NOMO-1 treated with DMSO at 0.1 percent for 48 hours (cell line): Measurements from ENCODE around the gene PGAP3.

Source experiments
- DNase-seq: peaks from one replicate; lab custom pipeline; 2025; ENCODE audit not compliant: unreplicated experiment; lab: John Stamatoyannopoulos, UW

The PGAP3 gene

GRCh38 chr17:39672522-39673334 is 15.1 kb downstream of the PGAP3 start:
- DNase-seq, result no peak

DNA sequence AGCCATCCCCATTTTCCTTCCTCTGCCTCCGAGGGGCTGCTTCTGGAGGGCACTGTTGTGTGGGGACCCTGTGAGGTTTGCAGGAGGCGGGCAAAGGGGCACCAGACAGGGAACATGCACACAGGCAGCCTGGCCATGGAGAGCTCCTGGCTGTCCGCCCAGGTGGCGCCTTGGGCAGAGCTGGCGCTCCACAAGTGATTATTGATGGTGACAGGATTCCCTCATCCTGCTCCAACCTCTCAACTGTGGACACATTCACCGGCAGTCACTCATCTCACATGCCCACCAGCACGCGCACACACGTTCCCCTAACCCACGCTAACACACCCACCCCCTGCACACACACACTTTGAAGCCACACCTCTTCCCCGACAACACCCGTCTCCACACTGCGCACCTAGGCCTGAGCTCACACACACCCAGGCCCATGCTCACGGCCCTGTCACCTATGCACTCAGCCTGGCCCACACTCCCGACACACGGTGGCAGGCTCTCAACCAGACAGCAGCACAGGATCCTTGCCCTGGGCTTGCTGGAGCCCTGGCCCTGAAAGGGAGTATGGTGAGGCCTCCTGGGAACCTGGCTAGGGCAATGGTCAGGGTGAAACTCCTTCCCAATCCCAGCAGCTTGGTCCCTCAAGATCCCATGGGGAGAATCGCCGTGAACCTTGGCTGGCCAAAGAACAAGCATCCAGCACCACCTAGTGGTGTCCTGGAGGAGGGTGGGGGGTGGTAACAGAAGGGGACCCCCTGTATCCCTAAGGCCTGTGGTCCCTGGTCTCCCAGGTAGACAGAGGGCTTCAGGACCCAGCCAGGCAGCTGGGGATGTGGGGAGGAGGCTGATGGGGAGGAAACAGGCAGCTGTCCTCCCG is 16.0 kb downstream of the PGAP3 start:
- no peak for DNase-seq

- no peak for DNase-seq
Observed at GRCh38 chr17:39670746-39671145, 17.1 kb downstream of the PGAP3 start.

- DNase-seq, result no peak
Observed at GRCh38 chr17:39669897-39670735, 17.7 kb downstream of the PGAP3 start.

DNA sequence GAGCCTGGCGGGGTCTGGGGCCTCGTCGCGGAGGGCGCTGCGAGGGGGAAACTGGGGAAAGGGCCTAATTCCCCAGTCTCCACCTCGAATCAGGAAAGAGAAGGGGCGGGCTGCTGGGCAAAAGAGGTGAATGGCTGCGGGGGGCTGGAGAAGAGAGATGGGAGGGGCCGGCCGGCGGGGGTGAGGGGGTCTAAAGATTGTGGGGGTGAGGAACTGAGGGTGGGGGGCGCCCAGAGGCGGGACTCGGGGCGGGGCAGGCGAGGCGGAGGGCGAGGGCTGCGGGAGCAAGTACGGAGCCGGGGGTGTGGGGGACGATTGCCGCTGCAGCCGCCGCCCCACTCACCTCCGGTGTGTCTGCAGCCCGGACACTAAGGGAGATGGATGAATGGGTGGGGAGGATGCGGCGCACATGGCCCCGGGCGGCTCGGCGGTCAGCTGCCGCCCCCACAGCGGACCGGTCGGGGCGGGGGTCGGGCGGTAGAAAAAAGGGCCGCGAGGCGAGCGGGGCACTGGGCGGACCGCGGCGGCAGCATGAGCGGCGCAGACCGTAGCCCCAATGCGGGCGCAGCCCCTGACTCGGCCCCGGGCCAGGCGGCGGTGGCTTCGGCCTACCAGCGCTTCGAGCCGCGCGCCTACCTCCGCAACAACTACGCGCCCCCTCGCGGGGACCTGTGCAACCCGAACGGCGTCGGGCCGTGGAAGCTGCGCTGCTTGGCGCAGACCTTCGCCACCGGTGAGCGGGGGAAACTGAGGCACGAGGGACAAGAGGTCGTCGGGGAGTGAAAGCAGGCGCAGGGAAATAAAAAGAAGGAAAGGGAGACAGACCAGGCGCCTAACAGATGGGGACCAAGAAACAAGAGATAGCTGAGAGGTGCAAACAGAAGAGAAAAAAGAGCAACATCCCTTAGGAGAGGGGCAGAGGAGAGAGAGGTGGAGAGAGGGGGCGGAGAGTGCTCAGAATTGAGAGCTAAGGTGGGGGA is 19.6 kb downstream of the PGAP3 start, which contains the start of gene PNMT:
PNMT (plus strand) TSS at position 509 of the 980 bp plus-strand sequence; CDS start at position 532, 23 bp downstream.
- peak; percentile 32 for DNase-seq

GRCh38 chr17:39667262-39667944 is 20.5 kb downstream of the PGAP3 start:
- no peak for DNase-seq

DNA sequence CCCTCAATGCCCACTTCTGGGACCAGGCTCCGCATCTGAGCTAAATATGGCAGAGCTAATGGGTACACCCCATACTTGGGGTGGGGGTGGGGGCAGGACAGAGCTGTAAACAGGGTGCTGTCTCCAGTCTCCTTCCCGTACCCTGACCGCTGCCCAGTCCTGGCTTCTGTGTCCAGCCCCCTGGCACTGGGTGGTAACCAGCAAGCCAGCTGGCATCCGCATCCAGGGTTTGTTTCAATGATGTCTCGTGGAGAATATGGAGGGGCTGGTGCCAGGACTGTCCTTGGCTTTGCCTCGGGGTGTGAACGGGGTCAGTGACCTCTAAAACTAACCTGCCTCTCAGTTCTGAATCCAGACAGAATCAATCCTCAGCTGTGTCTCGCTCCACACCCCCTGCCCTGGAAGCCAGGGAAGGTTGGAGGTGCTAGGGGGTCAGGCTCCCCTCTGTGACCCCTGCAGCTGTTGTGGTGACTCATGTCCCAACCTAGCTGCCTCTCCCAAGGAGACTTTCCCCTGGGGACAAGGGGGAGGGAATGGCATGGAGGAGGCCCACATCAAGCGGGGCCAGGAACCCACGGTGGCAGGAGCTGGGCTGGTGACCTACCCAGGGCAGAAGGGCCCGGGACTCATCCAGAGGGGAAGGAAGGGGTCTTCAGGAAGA is 21.1 kb downstream of the PGAP3 start:
- peak; percentile 12 for DNase-seq

DNA sequence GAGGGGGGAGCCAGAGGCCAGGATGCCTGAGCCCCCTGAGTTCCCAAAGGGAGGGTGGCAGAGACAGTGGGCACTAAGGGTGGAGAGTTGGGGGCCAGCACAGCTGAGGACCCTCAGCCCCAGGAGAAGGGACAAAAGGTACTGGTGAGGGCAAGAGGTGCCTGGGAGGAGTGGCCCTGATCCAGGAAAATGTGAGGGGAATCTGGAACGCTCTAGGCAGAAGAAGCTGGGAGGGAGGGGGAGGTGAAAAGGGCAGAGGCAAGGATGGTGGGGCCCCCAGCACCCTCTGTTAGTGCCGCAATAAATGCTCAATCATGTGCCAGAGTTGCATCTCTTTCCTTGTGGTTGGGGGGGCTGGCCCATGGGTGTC is 21.6 kb downstream of the PGAP3 start:
- no peak for DNase-seq

- DNase-seq, result no peak
Observed at GRCh38 chr17:39665642-39666224, 22.1 kb downstream of the PGAP3 start.

DNA sequence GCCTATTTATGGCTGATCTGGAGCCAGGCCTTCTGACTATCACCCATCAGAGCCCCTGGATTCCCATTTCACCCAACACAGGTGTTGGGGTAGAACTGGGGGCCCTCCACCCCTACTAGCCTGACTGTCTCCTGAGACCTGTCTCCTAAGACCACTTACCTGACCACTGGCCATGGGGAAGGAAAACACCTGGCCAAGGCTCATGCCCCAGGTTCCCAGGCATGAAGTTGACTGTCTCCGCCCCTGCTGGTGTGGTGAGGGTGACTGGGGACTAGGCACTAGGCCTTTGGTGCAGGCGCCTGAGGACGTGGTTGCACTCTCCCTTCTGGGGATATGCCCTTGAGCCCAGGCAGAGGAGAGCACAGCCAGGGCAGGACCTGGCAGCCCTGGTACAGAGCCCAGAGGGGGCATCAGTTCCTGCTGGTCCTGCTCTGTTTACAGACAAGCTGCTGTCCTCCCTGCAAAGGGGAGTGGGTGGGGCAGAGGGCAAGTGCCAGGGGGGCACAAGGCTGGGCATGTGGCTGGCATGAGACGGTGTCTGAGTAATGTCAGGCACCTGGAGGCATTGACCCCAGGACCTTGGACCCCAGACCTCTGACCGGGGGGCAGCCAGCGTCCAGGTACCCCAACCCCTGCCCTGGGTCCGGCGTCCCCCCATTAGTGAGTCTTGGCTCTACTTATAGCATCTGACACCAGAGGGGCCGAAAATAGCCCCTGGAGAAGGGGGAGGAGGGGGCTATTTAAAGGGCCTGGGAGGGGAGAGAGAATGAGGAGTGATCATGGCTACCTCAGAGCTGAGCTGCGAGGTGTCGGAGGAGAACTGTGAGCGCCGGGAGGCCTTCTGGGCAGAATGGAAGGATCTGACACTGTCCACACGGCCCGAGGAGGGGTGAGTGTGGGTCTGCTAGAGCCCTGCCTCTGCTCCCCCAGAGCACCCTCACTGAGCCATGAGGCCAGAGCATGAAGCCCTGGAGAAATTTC is 23.0 kb downstream of the PGAP3 start, which contains the start of gene TCAP:
TCAP (plus strand) TSS at position 769 of the 981 bp plus-strand sequence; CDS start at position 780, 11 bp downstream.
- DNase-seq, result no peak

DNA sequence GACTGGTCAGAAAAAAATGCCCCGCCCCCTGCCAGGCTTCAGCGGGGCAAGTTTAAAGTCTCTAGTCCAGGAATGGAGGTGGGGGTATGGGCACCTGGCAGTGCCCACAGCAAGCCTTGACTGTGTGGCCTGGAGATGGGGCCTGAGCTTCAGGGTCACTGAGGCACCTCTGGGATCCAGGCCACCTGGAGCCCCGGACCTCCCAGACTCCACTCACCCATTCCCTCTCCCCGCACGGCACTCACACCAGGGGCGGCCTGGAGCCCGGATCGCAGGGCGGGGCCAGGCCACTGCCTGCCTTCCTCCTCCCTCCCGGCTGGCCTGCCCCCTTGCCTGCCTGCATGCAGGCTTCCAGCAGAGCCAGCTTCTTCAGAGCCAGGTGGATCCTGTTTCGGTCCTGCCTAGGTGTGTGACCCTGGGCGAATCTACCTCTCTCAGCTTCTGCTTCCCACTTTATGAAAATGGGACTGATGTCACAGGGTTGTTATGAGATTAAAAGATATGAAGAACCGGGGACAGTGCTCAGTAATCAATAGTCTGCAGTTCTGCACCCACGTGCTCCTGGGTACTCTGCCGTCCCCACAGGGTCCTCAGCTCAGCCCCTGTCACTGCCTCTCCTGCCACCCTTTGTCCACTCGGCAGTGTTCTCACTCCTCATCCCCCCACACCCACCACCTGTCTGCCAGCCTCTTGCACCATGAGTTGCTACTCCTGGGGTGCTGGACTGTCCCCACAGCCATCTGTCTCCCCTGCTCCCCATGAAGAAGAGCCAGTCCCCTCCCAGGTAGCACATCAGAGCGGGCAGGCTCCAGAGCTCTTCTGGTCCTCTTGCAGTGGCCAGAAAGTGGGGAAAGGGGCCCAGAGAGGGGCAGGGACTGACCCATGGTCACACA is 23.9 kb downstream of the PGAP3 start:
- no peak for DNase-seq

DNA sequence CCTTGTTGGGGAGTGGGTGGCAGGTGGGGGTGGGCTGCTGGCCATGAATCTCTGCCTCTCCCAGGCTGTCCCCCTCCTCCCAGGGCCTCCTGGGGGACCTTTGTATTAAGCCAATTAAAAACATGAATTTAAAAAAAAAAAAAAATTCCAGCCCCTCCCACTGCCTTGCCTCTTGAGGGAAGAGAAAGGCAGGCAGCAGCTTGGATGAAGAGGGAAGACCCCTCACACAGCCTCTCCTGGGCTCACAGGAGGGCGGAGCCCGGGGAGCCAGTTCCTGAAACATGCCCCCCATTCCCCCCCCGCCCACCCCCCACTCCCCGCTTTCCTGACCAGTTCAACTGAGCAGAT is 24.5 kb downstream of the PGAP3 start:
- DNase-seq, result no peak

DNA sequence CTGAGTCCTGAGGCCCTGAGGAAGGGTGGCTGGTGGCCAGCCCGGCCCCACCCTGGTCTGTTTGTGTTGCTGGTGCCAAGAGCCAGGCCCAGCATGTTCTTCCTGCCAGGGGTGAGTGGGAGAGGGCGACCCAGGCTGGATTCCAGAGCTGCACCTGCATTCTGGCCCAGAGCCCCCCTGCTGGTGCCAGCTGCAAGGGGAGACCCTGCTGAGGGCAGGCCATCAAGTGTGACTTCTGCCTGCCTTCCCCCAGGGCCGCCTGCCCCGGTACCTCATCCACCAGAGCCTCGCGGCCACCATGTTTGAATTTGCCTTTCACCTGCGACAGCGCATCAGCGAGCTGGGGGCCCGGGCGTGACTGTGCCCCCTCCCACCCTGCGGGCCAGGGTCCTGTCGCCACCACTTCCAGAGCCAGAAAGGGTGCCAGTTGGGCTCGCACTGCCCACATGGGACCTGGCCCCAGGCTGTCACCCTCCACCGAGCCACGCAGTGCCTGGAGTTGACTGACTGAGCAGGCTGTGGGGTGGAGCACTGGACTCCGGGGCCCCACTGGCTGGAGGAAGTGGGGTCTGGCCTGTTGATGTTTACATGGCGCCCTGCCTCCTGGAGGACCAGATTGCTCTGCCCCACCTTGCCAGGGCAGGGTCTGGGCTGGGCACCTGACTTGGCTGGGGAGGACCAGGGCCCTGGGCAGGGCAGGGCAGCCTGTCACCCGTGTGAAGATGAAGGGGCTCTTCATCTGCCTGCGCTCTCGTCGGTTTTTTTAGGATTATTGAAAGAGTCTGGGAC is 25.1 kb downstream of the PGAP3 start:
- no peak for DNase-seq

GRCh38 chr17:39661744-39662541 is 25.9 kb downstream of the PGAP3 start:
- DNase-seq, result no peak
